GM12873 (cell line): ENCODE data around the gene ZFAND3.

Experiments used
- CTCF ChIP-seq: IDR thresholded peaks from 2 replicates; pipeline ENCODE4 v1.5.1; 2012; ENCODE audit warnings: low read depth, mild to moderate bottlenecking, moderate library complexity, low read length, control low read depth; ENCODE audit not compliant: insufficient read depth; ENCODE audit errors: missing control alignments

ZFAND3 gene

GRCh38 chr6:37894585-37894984, 75.1 kb downstream of the ZFAND3 start:
- TF ChIP-seq CTCF: no peak

DNA sequence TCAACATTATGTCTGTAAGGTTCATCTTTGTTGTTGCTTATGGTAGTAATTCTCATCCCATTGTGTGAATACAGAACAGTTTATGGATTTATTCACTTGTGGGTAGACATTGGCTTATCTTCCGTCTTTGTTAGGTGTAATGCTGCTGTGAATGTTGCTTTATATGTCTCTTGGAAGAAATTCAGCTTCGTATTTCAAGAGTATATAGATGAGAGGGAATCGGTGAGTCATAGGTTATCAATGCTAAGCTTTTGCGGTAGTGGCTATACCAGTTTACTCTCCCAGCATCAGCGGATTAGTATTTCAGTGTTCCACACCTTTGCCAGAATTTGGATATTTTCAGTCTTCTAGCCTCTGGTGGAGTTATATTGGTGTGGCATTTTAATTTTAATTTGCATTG, 77.8 kb downstream of the ZFAND3 start:
- TF ChIP-seq CTCF: no peak

- TF ChIP-seq CTCF: no peak
Measured at GRCh38 chr6:37897818-37898515, 78.4 kb downstream of the ZFAND3 start.

GRCh38 chr6:37903351-37904340, 84.1 kb downstream of the ZFAND3 start:
- TF ChIP-seq CTCF: no peak

GRCh38 chr6:37904590-37904989, 85.1 kb downstream of the ZFAND3 start:
- TF ChIP-seq CTCF: no peak

- TF ChIP-seq CTCF: no peak
Measured at GRCh38 chr6:37906121-37906520, 86.6 kb downstream of the ZFAND3 start.

DNA sequence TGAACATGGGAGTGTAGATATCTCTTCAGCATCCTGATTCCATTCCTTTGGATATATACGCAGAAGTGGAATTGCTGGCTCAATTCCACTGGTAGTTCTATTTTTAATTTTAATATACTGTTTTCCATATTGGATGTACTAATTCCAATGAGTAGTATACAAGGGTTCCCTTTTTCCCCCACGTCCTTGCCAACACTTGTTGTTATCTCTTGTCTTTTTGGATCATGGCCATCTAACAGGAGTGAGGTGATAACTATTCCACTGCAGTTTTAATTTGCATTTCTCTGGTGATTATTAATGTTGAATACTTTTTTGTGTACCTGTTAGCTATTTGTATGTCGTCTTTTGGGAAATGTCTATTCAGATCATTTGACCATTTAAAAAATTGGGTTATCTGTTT, 91.5 kb downstream of the ZFAND3 start:
- no peak for TF ChIP-seq CTCF
